Measurements from ENCODE around the gene NEURL1B.

NEURL1B gene

DNA sequence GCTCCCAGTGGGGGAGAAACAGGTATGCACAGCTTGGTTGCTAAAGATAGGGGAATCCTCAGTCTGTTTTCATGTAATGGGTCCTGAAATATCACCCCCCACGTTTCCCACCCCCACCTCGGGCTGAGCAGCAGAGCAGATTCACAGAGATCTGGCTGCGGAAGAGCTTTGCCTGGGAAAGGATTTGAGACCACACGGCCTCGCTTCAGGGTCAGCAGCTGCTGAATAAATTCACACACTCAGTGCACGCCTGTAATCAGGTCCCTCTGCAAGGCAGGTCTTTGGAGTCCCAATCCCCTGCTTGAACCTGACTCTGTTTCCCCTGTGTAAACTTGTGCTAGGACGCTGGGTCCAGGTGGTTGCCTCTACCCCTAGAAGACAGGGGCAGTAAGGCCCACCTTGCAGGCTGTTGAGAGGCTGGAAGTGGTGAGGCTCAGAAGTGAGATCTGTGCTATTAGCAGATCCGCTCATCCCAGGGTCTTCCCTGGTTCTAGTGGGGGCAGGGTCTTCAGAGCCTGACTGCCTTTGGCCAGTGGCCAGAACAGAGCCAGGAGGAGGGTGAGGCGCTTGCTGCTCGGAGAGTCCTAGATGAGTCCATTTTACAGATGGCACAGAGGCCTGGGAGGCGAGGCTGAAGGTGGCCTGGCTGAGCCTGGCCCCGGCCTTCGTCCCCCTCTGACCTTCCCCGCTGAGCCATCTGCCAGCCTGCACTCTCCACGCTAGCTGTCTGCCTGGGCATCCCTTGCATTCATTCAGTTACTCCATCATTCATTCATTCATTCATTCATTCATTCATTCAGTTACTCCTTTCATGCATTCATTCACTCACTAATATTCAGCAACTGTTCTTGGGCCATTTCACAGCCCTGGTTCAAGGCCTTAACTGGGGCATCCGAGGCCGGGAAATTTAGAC is 16.7 kb upstream of the NEURL1B start:
- Histone ChIP-seq H3K9ac (ENCODE audit: insufficient read length) (no peak overlapping the region), H3K9me3 (ENCODE audit: low read depth, low read length) (no peaks in the 10 kb centered on the region), H3K4me3 (no peak overlapping the region), H3K36me3 (ENCODE audit: insufficient read depth, low read length) (no peaks in the 10 kb centered on the region), H3K27ac (no peak overlapping the region)
- DNase-seq (ENCODE audit: low read depth, low spot score): no peak
- no peak for TF ChIP-seq EZH2 (IDR thresholded peaks at IDR 0.05)
- TF ChIP-seq FOXP2 (optimal IDR thresholded peaks at IDR 0.05; ENCODE audit: control extremely low read depth, extremely low read length, insufficient read depth): no peak
- no peak for TF ChIP-seq POLR2AphosphoS5 (IDR thresholded peaks at IDR 0.05; ENCODE audit: borderline replicate concordance, low read depth, low read length)

GRCh38 chr5:172624996-172625964 is 15.8 kb upstream of the NEURL1B start:
- no peaks in the 10 kb centered on the region for H3K9me3 ChIP-seq (ENCODE audit: low read depth, low read length)
- no peak overlapping the region for H3K27ac ChIP-seq
- H3K9ac ChIP-seq (ENCODE audit: insufficient read length): no peak overlapping the region
- H3K36me3 ChIP-seq (ENCODE audit: insufficient read depth, low read length): no peaks in the 10 kb centered on the region
- H3K4me3 ChIP-seq: no peak overlapping the region
- TF ChIP-seq FOXP2 (optimal IDR thresholded peaks at IDR 0.05; ENCODE audit: control extremely low read depth, extremely low read length, insufficient read depth) (no peak), POLR2AphosphoS5 (IDR thresholded peaks at IDR 0.05; ENCODE audit: borderline replicate concordance, low read depth, low read length) (no peak), EZH2 (IDR thresholded peaks at IDR 0.05) (no peak)
- no peak for DNase-seq (ENCODE audit: low read depth, low spot score)

GRCh38 chr5:172626031-172626581 is 15.0 kb upstream of the NEURL1B start:
- no peak for DNase-seq (ENCODE audit: low read depth, low spot score)
- no peaks in the 10 kb centered on the region for H3K9me3 ChIP-seq (ENCODE audit: low read depth, low read length)
- TF ChIP-seq FOXP2 (optimal IDR thresholded peaks at IDR 0.05; ENCODE audit: control extremely low read depth, extremely low read length, insufficient read depth) (no peak), EZH2 (IDR thresholded peaks at IDR 0.05) (no peak), POLR2AphosphoS5 (IDR thresholded peaks at IDR 0.05; ENCODE audit: borderline replicate concordance, low read depth, low read length) (no peak)
- no peak overlapping the region for H3K27ac ChIP-seq
- no peak overlapping the region for H3K4me3 ChIP-seq
- H3K9ac ChIP-seq (ENCODE audit: insufficient read length): no peak overlapping the region
- no peaks in the 10 kb centered on the region for H3K36me3 ChIP-seq (ENCODE audit: insufficient read depth, low read length)

GRCh38 chr5:172630082-172630481 is 11.0 kb upstream of the NEURL1B start:
- Histone ChIP-seq H3K27ac (no peak overlapping the region), H3K9ac (ENCODE audit: insufficient read length) (no peak overlapping the region), H3K36me3 (ENCODE audit: insufficient read depth, low read length) (no peaks in the 10 kb centered on the region), H3K9me3 (ENCODE audit: low read depth, low read length) (no peaks in the 10 kb centered on the region), H3K4me3 (no peak overlapping the region)
- TF ChIP-seq FOXP2 (optimal IDR thresholded peaks at IDR 0.05; ENCODE audit: control extremely low read depth, extremely low read length, insufficient read depth): no peak
- no peak for TF ChIP-seq POLR2AphosphoS5 (IDR thresholded peaks at IDR 0.05; ENCODE audit: borderline replicate concordance, low read depth, low read length)
- TF ChIP-seq EZH2 (IDR thresholded peaks at IDR 0.05): no peak
- no peak for DNase-seq (ENCODE audit: low read depth, low spot score)

DNA sequence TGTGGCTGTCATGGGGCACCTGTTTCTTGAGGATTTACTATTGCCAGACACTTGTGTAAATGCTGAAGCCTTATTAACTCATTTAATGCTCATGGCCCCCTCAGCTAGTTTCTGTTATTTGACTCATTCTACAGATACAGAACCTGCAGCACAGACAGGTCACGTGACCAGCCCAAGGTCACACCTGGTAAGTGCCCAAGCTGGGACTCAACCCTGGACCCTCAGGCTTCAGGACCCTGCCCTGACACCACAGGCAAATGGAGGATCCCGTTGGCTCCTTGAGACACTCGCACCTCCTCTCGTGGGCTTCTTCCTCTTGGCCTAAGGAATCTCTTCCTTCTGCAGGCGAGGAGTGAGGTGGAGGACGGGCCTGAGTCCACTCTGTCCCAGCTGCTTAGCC is 10.6 kb upstream of the NEURL1B start:
- no peak overlapping the region for H3K4me3 ChIP-seq
- H3K36me3 ChIP-seq (ENCODE audit: insufficient read depth, low read length): no peaks in the 10 kb centered on the region
- DNase-seq (ENCODE audit: low read depth, low spot score): no peak
- H3K9ac ChIP-seq (ENCODE audit: insufficient read length): no peak overlapping the region
- no peaks in the 10 kb centered on the region for H3K9me3 ChIP-seq (ENCODE audit: low read depth, low read length)
- H3K27ac ChIP-seq: no peak overlapping the region
- no peak for TF ChIP-seq FOXP2 (optimal IDR thresholded peaks at IDR 0.05; ENCODE audit: control extremely low read depth, extremely low read length, insufficient read depth)
- no peak for TF ChIP-seq EZH2 (IDR thresholded peaks at IDR 0.05)
- TF ChIP-seq POLR2AphosphoS5 (IDR thresholded peaks at IDR 0.05; ENCODE audit: borderline replicate concordance, low read depth, low read length): no peak

- Histone ChIP-seq H3K9me3 (ENCODE audit: low read depth, low read length) (no peaks in the 10 kb centered on the region), H3K9ac (ENCODE audit: insufficient read length) (no peak overlapping the region), H3K4me3 (no peak overlapping the region), H3K36me3 (ENCODE audit: insufficient read depth, low read length) (no peaks in the 10 kb centered on the region), H3K27ac (no peak overlapping the region)
- no peak for DNase-seq (ENCODE audit: low read depth, low spot score)
- TF ChIP-seq FOXP2 (optimal IDR thresholded peaks at IDR 0.05; ENCODE audit: control extremely low read depth, extremely low read length, insufficient read depth) (no peak), POLR2AphosphoS5 (IDR thresholded peaks at IDR 0.05; ENCODE audit: borderline replicate concordance, low read depth, low read length) (no peak), EZH2 (IDR thresholded peaks at IDR 0.05) (no peak)
Observed at GRCh38 chr5:172630986-172631385, 10.1 kb upstream of the NEURL1B start.

GRCh38 chr5:172632346-172633092 is 8.5 kb upstream of the NEURL1B start:
- DNase-seq (ENCODE audit: low read depth, low spot score): no peak
- H3K9ac ChIP-seq (ENCODE audit: insufficient read length): no peak overlapping the region
- no peak overlapping the region for H3K27ac ChIP-seq
- no peak overlapping the region for H3K4me3 ChIP-seq
- TF ChIP-seq POLR2AphosphoS5 (IDR thresholded peaks at IDR 0.05; ENCODE audit: borderline replicate concordance, low read depth, low read length) (no peak), FOXP2 (optimal IDR thresholded peaks at IDR 0.05; ENCODE audit: control extremely low read depth, extremely low read length, insufficient read depth) (no peak), EZH2 (IDR thresholded peaks at IDR 0.05) (no peak)
- H3K9me3 ChIP-seq (ENCODE audit: low read depth, low read length): no peaks in the 10 kb centered on the region
- no peaks in the 10 kb centered on the region for H3K36me3 ChIP-seq (ENCODE audit: insufficient read depth, low read length)

Data from SK-N-MC (cell line).